ENCODE data around the gene CD80.

CD80 gene

DNA sequence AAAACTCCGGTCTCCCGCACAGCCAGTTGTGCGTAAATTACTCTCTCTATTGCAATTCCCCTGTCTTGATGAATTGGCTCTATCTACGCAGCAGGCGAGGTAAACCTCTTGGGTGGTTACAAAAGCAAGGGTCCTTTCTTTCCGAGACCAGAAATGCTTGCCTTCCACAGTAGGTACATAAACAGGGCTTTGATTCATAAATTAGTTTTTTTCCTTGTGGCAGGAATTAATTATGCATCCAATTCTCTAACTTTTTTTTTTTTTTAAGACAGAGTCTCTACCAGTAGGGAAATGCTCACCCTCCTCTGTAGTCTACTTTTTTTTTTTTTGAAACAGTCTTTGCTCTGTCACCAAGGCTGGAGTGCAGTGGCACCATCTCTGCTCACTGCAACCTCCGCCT is 16.3 kb downstream of the CD80 start:
- DNase-seq (ENCODE audit: low read depth), result no peak
- TF ChIP-seq, protein P1, sequence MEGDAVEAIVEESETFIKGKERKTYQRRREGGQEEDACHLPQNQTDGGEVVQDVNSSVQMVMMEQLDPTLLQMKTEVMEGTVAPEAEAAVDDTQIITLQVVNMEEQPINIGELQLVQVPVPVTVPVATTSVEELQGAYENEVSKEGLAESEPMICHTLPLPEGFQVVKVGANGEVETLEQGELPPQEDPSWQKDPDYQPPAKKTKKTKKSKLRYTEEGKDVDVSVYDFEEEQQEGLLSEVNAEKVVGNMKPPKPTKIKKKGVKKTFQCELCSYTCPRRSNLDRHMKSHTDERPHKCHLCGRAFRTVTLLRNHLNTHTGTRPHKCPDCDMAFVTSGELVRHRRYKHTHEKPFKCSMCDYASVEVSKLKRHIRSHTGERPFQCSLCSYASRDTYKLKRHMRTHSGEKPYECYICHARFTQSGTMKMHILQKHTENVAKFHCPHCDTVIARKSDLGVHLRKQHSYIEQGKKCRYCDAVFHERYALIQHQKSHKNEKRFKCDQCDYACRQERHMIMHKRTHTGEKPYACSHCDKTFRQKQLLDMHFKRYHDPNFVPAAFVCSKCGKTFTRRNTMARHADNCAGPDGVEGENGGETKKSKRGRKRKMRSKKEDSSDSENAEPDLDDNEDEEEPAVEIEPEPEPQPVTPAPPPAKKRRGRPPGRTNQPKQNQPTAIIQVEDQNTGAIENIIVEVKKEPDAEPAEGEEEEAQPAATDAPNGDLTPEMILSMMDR (conservative IDR thresholded peaks at IDR 0.05; ENCODE audit: low read depth, low read length), result no peak
- no peak overlapping the region for H3K4me3 ChIP-seq (ENCODE audit: low read length)

DNA sequence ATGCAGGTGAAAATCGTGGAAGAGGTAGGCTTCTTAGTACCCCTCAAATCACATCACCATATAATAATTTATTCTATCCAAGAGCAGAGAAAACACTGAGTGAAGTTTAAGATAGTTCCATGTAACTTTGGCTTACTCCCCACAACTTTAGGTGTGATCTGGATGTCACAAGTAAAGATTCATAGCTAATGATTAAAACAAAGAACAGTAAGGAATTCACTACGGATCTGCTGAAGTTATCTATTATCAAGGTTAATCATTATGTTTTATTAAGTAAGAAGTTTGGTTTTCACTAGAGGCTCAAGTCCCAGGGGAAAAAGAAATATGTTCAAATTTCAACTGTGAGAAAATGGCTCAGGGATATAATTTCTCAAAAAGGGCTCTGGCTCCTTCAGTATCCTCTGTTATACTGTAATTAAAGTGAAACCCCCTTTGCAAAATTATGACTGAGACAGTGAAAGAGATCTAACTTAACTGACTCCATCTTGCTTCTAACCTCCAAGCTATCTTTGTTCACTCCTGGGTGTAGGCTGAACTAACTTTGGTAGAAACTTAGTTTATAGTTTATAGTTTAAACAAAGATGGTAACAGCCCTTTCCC is 17.1 kb downstream of the CD80 start:
- H3K4me3 ChIP-seq (ENCODE audit: low read length), result no peak overlapping the region
- no peak for DNase-seq (ENCODE audit: low read depth)
- TF ChIP-seq, protein P1 (conservative IDR thresholded peaks at IDR 0.05; ENCODE audit: low read depth, low read length), result no peak

DNA sequence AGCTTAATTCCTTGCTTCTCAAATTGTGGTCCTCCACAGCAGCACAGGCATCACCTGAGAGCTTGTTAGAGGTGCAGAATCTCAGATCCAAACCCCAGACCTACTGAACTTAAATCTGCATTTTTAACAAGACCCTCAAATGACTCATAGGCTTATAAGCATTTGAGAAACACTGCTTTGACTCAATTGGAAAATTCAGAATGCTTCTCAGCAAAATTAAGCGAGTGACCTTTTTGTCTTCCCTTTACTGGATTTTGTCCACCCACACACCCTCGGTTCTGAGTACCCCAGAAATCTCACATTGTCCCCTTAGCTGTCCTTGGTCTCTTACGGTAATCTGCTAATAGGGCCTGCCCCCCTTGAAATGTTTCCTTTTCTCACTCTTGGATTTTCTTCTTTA is 17.9 kb downstream of the CD80 start:
- no peak for DNase-seq (ENCODE audit: low read depth)
- TF ChIP-seq, protein P1 (conservative IDR thresholded peaks at IDR 0.05; ENCODE audit: low read depth, low read length), result no peak
- no peak overlapping the region for H3K4me3 ChIP-seq (ENCODE audit: low read length)

DNA sequence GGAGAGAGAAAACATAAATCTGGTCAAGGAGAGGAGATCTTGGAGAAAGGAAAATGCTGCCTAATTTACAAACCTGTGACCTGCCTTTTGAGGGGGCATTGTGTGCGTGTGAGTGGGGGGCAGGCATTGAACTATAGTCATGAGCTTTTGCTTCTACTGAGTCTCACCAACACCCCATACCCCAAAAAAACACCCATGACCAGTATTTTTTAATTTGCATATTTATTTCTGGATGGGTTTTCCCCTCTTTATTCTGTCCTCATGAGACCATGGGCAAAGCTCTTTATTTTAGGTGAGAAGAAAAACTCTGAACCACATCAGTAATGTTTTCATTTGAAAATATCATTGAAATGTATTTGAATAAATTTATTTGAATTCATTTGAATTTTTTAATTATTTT is 20.6 kb downstream of the CD80 start:
- H3K4me3 ChIP-seq (ENCODE audit: low read length), result no peak overlapping the region
- TF ChIP-seq, protein P1 (conservative IDR thresholded peaks at IDR 0.05; ENCODE audit: low read depth, low read length), result no peak
- DNase-seq (ENCODE audit: low read depth), result no peak

DNA sequence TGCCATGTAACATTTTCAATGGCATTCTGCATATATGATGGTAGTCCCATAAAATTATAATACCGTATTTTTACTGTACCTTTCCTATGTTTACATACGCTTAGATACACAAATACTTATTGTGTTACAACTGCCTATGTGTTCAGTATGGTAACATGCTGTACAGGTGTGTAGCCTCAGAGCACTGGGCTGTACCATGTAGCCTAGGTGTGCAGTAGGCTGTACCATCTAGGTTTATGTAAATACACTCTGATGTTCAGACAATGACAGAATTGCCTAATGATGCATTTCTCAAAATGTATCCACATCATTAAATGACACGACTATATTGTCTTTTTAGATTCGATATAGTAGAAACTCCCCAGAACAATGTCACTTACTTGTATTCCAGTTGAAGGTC is 22.7 kb downstream of the CD80 start:
- no peak for DNase-seq (ENCODE audit: low read depth)
- H3K4me3 ChIP-seq (ENCODE audit: low read length), result no peak overlapping the region
- TF ChIP-seq, protein P1 (conservative IDR thresholded peaks at IDR 0.05; ENCODE audit: low read depth, low read length), result no peak

DNA sequence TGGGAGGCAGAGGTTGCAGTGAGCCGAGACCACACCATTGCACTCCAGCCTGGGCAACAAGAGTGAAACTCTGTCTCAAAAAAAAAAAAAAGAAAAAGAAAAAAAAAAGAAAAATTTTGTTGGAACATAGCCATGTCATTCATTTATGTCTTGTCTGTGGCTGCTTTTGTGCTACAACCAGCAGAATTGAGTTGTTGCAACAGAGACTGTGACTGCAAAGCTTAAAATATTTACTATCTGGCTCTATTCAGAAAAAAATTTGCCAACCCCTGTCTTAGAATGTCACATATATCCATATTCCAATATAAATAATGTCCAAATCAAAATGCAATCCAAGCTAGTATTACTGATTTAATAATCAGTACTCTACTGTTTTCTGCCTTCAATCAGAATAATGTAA is 25.1 kb downstream of the CD80 start:
- no peak for DNase-seq (ENCODE audit: low read depth)
- H3K4me3 ChIP-seq (ENCODE audit: low read length), result no peak overlapping the region
- TF ChIP-seq, protein P1 (conservative IDR thresholded peaks at IDR 0.05; ENCODE audit: low read depth, low read length), result no peak

DNA sequence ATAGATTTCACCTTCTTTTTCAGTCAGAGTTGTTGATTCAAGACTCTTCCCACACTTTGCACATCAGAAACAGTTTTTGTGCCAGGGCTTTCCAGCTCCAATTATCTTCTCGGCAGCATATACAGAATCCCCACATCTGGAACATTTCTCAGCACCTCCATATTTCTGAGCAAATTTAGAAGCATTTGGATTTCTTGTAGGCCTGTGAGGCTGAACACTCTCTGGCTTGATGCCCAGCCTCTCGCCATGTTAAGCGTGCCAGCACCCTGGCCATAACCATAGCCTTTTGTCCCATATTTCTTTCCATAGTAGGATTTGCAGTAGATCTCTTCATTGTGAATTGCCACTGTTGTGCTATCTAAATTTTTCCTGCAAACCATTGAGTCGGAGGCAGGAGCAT is 28.3 kb downstream of the CD80 start:
- TF ChIP-seq, protein P1 (conservative IDR thresholded peaks at IDR 0.05; ENCODE audit: low read depth, low read length), result no peak

More for the DNA sequence above, 28.3 kb downstream of the CD80 start:
- H3K4me3 ChIP-seq (ENCODE audit: low read length), result no peak overlapping the region
- no peak for DNase-seq (ENCODE audit: low read depth)

Measured in retinal pigment epithelial cell (primary cell).